ENCODE data around the gene FLACC1. TPM values are rescaled to one million over a fixed set of nuclear protein-coding genes. Genes with fewer than 3 reads are reported as not detected.
A peak's percentile ranks its signal among the peaks of the same experiment; 100 is the strongest.

The FLACC1 gene
- total RNA-seq, 2 donors from 2014 or later: 0.79 to 0.91 TPM

DNA sequence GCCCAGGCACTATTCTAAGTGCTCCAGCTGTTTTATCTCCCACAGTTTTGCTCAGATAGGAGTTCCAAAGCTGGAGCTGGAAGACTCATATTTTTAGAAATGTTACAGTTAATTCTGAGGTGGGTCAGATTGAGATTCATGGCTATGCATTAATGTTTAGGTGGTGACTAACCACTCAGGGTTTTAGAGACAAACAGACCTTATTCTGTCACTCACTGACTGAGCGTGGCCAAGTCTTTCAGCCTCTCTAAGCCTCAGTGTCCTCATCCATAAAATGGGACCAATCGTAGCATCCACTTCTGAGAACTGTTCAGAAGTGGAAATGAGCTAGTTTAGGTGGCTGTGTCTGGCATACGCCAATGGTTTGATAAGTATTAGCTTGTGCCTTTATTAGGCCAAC lies 101.1 kb downstream of the FLACC1 start:
- TF ChIP-seq, protein P1, sequence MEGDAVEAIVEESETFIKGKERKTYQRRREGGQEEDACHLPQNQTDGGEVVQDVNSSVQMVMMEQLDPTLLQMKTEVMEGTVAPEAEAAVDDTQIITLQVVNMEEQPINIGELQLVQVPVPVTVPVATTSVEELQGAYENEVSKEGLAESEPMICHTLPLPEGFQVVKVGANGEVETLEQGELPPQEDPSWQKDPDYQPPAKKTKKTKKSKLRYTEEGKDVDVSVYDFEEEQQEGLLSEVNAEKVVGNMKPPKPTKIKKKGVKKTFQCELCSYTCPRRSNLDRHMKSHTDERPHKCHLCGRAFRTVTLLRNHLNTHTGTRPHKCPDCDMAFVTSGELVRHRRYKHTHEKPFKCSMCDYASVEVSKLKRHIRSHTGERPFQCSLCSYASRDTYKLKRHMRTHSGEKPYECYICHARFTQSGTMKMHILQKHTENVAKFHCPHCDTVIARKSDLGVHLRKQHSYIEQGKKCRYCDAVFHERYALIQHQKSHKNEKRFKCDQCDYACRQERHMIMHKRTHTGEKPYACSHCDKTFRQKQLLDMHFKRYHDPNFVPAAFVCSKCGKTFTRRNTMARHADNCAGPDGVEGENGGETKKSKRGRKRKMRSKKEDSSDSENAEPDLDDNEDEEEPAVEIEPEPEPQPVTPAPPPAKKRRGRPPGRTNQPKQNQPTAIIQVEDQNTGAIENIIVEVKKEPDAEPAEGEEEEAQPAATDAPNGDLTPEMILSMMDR (conservative IDR thresholded peaks at IDR 0.05): no peak
- Mint-ChIP-seq H3K36me3 (ENCODE audit: low read depth) (no peaks in the 10 kb centered on the region), H3K9me3 (no peaks in the 10 kb centered on the region), H3K27ac (no peak overlapping the region), H3K27me3 (ENCODE audit: insufficient read depth) (no peaks in the 10 kb centered on the region), H3K4me1 (peaks cover 26% of the 10 kb centered on the region), H3K4me3 (no peak overlapping the region)
- 84 to 91% methylated on average over 3 of the region's 3 CpGs for WGBS, 2 experiments (ENCODE audit: insufficient coverage in 1 of 2, insufficient read length in 1 of 2)
- Histone ChIP-seq H3K9me3 (ENCODE audit: control insufficient read depth, low read length) (no peaks in the 10 kb centered on the region), H3K4me1 (ENCODE audit: control insufficient read depth, insufficient read depth, low read length) (no peaks in the 10 kb centered on the region), H3K27me3 (ENCODE audit: control insufficient read depth, insufficient read depth, low read length, poor library complexity, severe bottlenecking) (no peaks in the 10 kb centered on the region), H3K4me3 (ENCODE audit: low read length) (no peak overlapping the region), H3K36me3 (ENCODE audit: control insufficient read depth, insufficient read depth, low read length) (no peaks in the 10 kb centered on the region), H3K27ac (ENCODE audit: low read depth, low read length) (no peak overlapping the region), H3K9ac (ENCODE audit: extremely low read depth, low read length, poor library complexity, severe bottlenecking) (no peak overlapping the region)
- DNase-seq: peak; percentile 13

DNA sequence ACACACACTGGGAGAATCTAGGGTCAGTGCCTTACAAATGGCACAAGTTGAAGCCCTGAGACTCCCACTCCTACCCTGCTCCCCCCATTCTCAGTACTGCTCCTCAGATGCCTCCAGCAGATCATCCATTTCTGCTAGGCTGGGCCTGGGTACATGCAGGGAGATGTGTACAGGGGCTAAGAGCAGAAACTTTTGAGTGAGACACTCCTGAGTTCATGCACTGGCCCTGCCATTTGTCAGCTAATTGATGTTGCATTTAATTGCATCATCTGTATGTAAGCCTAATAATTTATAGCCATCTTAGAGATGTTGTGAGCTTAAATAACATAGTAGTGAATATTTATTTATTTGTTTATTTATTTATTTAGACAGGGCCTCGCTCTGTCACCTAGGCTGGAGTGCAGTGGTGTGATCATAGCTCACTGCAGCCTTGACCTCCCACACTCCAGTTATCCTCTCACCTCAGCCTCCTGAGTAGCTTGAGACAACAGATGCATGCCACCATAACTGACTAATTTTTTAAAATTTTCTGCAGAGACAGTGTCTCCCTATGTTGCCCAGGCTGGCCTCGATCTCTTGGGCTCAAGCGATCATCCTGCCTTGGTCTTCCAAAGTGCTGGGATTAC lies 101.6 kb downstream of the FLACC1 start:
- TF ChIP-seq, protein P1 (conservative IDR thresholded peaks at IDR 0.05): no peak
- Mint-ChIP-seq H3K36me3 (ENCODE audit: low read depth) (no peaks in the 10 kb centered on the region), H3K4me1 (peaks cover 26% of the 10 kb centered on the region), H3K27ac (no peak overlapping the region), H3K9me3 (peaks cover under 1% of the 10 kb centered on the region), H3K27me3 (ENCODE audit: insufficient read depth) (no peaks in the 10 kb centered on the region), H3K4me3 (no peak overlapping the region)
- Histone ChIP-seq H3K4me3 (ENCODE audit: low read length) (no peak overlapping the region), H3K27me3 (ENCODE audit: control insufficient read depth, insufficient read depth, low read length, poor library complexity, severe bottlenecking) (no peaks in the 10 kb centered on the region), H3K9ac (ENCODE audit: extremely low read depth, low read length, poor library complexity, severe bottlenecking) (no peak overlapping the region), H3K9me3 (ENCODE audit: control insufficient read depth, low read length) (no peaks in the 10 kb centered on the region), H3K4me1 (ENCODE audit: control insufficient read depth, insufficient read depth, low read length) (no peaks in the 10 kb centered on the region), H3K27ac (ENCODE audit: low read depth, low read length) (no peak overlapping the region), H3K36me3 (ENCODE audit: control insufficient read depth, insufficient read depth, low read length) (no peaks in the 10 kb centered on the region)
- 94 to 95% methylated on average over 3 of the region's 3 CpGs for WGBS, 2 experiments (ENCODE audit: insufficient coverage in 1 of 2, insufficient read length in 1 of 2)
- DNase-seq: no peak

DNA sequence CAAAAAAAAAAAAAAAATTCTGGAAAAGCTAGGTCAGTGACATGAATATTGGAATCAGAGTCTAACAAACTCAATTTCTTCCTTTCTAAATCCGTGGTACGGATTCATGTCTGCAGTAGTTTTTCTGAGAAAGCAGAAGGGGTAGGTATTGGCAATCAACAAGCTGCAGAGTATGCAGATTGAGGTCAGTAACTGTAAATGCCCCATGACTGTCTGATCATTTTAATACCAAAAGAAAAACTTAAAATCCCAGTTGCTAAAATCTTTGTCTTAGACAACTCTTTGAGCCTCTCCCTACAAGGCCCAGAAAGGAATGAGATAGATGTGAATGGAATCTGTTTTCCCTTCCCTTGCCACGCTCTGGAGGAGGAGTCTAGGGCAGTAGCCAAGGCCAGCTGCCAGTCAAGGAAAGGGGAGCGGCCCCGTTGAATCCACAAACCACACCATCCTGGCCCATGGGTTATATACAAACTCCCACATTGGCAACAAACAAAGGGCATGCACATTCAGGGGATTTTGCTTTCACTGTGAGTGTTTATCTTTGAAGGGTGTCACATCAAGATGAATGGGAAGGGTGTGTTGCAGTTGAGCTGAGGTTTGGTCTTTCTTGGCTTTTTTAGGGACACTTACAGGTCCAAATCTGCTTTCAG lies 102.9 kb downstream of the FLACC1 start:
- Histone ChIP-seq H3K27me3 (ENCODE audit: control insufficient read depth, insufficient read depth, low read length, poor library complexity, severe bottlenecking) (no peaks in the 10 kb centered on the region), H3K9ac (ENCODE audit: extremely low read depth, low read length, poor library complexity, severe bottlenecking) (peak overlapping the region; percentile 16), H3K27ac (ENCODE audit: low read depth, low read length) (no peak overlapping the region), H3K4me3 (ENCODE audit: low read length) (no peak overlapping the region), H3K9me3 (ENCODE audit: control insufficient read depth, low read length) (no peaks in the 10 kb centered on the region), H3K36me3 (ENCODE audit: control insufficient read depth, insufficient read depth, low read length) (no peaks in the 10 kb centered on the region), H3K4me1 (ENCODE audit: control insufficient read depth, insufficient read depth, low read length) (no peaks in the 10 kb centered on the region)
- WGBS, 2 experiments (ENCODE audit: insufficient coverage in 1 of 2, insufficient read length in 1 of 2): 42 to 94% methylated on average over 2 to 5 of the region's 5 CpGs
- DNase-seq: peak; percentile 89
- Mint-ChIP-seq H3K27ac (peak overlapping the region; percentile 93), H3K9me3 (peaks cover 9% of the 10 kb centered on the region), H3K27me3 (ENCODE audit: insufficient read depth) (no peaks in the 10 kb centered on the region), H3K36me3 (ENCODE audit: low read depth) (no peaks in the 10 kb centered on the region), H3K4me3 (no peak overlapping the region), H3K4me1 (peaks cover 24% of the 10 kb centered on the region)
- TF ChIP-seq, protein P1 (conservative IDR thresholded peaks at IDR 0.05): no peak

Measured in endodermal cell (in vitro differentiated cells).